ENCODE measurements around the gene PIGW. TPM values are rescaled to one million over a fixed set of nuclear protein-coding genes. Genes with fewer than 3 reads are reported as not detected.

The PIGW gene
- total RNA-seq, 4 donors from 2014 or later, result 3.0 to 6.9 (median 4.7) TPM

- in situ Hi-C loops (cut with MboI; ENCODE audit: low sequenced_read_pairs in 4 of 4) (no loop called here), intact Hi-C loops (cut with DNase I; ENCODE audit: low total_unique reads) (no loop called here)
These were observed 11.7 kb upstream of the PIGW start for GRCh38 chr17:36523113-36523512.

GRCh38 chr17:36524428-36524876 lies 10.3 kb upstream of the PIGW start:
- no peak for DNase-seq
- no peak for TF ChIP-seq CTCF (IDR thresholded peaks at IDR 0.05 in 4 of 5, conservative IDR thresholded peaks at IDR 0.05 in 1 of 5)
- TF ChIP-seq POLR2A (IDR thresholded peaks at IDR 0.05), result no peak
- no peaks in the 10 kb centered on the region for H3K27me3 ChIP-seq
- ATAC-seq, result no peak
- H3K9me3 ChIP-seq, result no peaks in the 10 kb centered on the region
- H3K27ac ChIP-seq, result no peak overlapping the region
- peaks cover 0 to 9% of the 10 kb centered on the region in 2 donors for H3K4me1 ChIP-seq
- in situ Hi-C loops (cut with MboI; ENCODE audit: low sequenced_read_pairs in 4 of 4), result no loop called here
- H3K36me3 ChIP-seq, result peaks cover 0 to 47% of the 10 kb centered on the region in 2 donors
- intact Hi-C loops (cut with DNase I; ENCODE audit: low total_unique reads), result no loop called here
- H3K4me3 ChIP-seq, result no peak overlapping the region

More at GRCh38 chr17:36523113-36523512, 11.7 kb upstream of the PIGW start:
- H3K27me3 ChIP-seq, result no peaks in the 10 kb centered on the region
- no peak overlapping the region for H3K27ac ChIP-seq
- ATAC-seq (no peak), DNase-seq (no peak)
- no peak for TF ChIP-seq POLR2A (IDR thresholded peaks at IDR 0.05)
- no peak for TF ChIP-seq CTCF (IDR thresholded peaks at IDR 0.05 in 4 of 5, conservative IDR thresholded peaks at IDR 0.05 in 1 of 5)
- H3K4me3 ChIP-seq, result no peak overlapping the region
- peaks cover 0 to 46% of the 10 kb centered on the region in 2 donors for H3K36me3 ChIP-seq
- H3K9me3 ChIP-seq, result no peaks in the 10 kb centered on the region
- no peaks in the 10 kb centered on the region for H3K4me1 ChIP-seq

GRCh38 chr17:36525113-36525512 lies 9.7 kb upstream of the PIGW start:
- Histone ChIP-seq H3K4me1 (peaks cover 0 to 9% of the 10 kb centered on the region in 2 donors), H3K36me3 (peaks cover 0 to 53% of the 10 kb centered on the region in 2 donors), H3K27me3 (no peaks in the 10 kb centered on the region), H3K9me3 (no peaks in the 10 kb centered on the region), H3K4me3 (no peak overlapping the region), H3K27ac (no peak overlapping the region)
- DNase-seq (no peak), ATAC-seq (no peak)
- no peak for TF ChIP-seq CTCF (IDR thresholded peaks at IDR 0.05 in 4 of 5, conservative IDR thresholded peaks at IDR 0.05 in 1 of 5)
- TF ChIP-seq POLR2A (IDR thresholded peaks at IDR 0.05), result no peak
- intact Hi-C loops (cut with DNase I; ENCODE audit: low total_unique reads) (no loop called here), in situ Hi-C loops (cut with MboI; ENCODE audit: low sequenced_read_pairs in 4 of 4) (loop anchor here in 1 of 4 donors (25.0 kb wide), 2 partner anchors 938 to 1087 kb away; partner anchors contain the start of genes AP2B1, PEX12 and SYNRG)

GRCh38 chr17:36525888-36526287 lies 8.9 kb upstream of the PIGW start:
- in situ Hi-C loops (cut with MboI; ENCODE audit: low sequenced_read_pairs in 4 of 4), result loop anchor here in 1 of 4 donors (25.0 kb wide), 2 partner anchors 939 to 1086 kb away; partner anchors contain the start of genes AP2B1, PEX12 and SYNRG
- no peak for ATAC-seq
- no peak overlapping the region for H3K4me3 ChIP-seq
- peaks cover 0 to 9% of the 10 kb centered on the region in 2 donors for H3K4me1 ChIP-seq
- peaks cover 0 to 51% of the 10 kb centered on the region in 2 donors for H3K36me3 ChIP-seq
- H3K9me3 ChIP-seq, result no peaks in the 10 kb centered on the region
- no peak overlapping the region for H3K27ac ChIP-seq
- DNase-seq, result no peak
- TF ChIP-seq POLR2A (IDR thresholded peaks at IDR 0.05) (no peak), CTCF (IDR thresholded peaks at IDR 0.05 in 4 of 5, conservative IDR thresholded peaks at IDR 0.05 in 1 of 5) (no peak)
- H3K27me3 ChIP-seq, result no peaks in the 10 kb centered on the region
- intact Hi-C loops (cut with DNase I; ENCODE audit: low total_unique reads), result no loop called here

All from gastrocnemius medialis (tissue), 4 donors.